ENCODE data around the gene RSPO1. TPM values are rescaled to one million over a fixed set of nuclear protein-coding genes. Genes with fewer than 3 reads are reported as not detected.
"Not testable (repeated sequence)": the region's sequence is repeated elsewhere in the genome, so short reads cannot be mapped to it uniquely, and the experiment has no call there.

RSPO1 gene
- total RNA-seq, 2 donors from 2014 or later, result not detected

GRCh38 chr1:37593726-37594125 is 41.0 kb downstream of the RSPO1 start:
- H3K9me3 ChIP-seq (ENCODE audit: control insufficient read depth, low read length), result no peaks in the 10 kb centered on the region
- H3K27me3 ChIP-seq (ENCODE audit: control insufficient read depth, insufficient read depth, low read length, poor library complexity, severe bottlenecking), result peaks cover 15% of the 10 kb centered on the region
- H3K9ac ChIP-seq (ENCODE audit: extremely low read depth, low read length, poor library complexity, severe bottlenecking), result no peak overlapping the region
- no peak for TF ChIP-seq CTCF (conservative IDR thresholded peaks at IDR 0.05)
- Mint-ChIP-seq H3K27me3 (ENCODE audit: insufficient read depth) (peaks cover 11% of the 10 kb centered on the region), H3K9me3 (no peaks in the 10 kb centered on the region), H3K36me3 (ENCODE audit: low read depth) (peaks cover 30% of the 10 kb centered on the region), H3K4me1 (peaks cover 6% of the 10 kb centered on the region), H3K4me3 (no peak overlapping the region), H3K27ac (no peak overlapping the region)
- peaks cover 46% of the 10 kb centered on the region for H3K36me3 ChIP-seq (ENCODE audit: control insufficient read depth, insufficient read depth, low read length)
- no peak for DNase-seq
- H3K4me1 ChIP-seq (ENCODE audit: control insufficient read depth, insufficient read depth, low read length), result no peaks in the 10 kb centered on the region
- H3K27ac ChIP-seq (ENCODE audit: low read depth, low read length), result no peak overlapping the region
- peak overlapping the region; percentile 5 for H3K4me3 ChIP-seq (ENCODE audit: low read length)
- WGBS, 2 experiments (ENCODE audit: insufficient coverage in 1 of 2, insufficient read length in 1 of 2), result 92 to 100% methylated on average over 3 to 6 of the region's 6 CpGs

- H3K4me1 Mint-ChIP-seq, result no peaks in the 10 kb centered on the region
- H3K27me3 Mint-ChIP-seq (ENCODE audit: insufficient read depth), result no peaks in the 10 kb centered on the region
- H3K9me3 Mint-ChIP-seq, result no peaks in the 10 kb centered on the region
- H3K27ac Mint-ChIP-seq, result no peak overlapping the region
- TF ChIP-seq CTCF (conservative IDR thresholded peaks at IDR 0.05), result no peak
- Histone ChIP-seq H3K27me3 (ENCODE audit: control insufficient read depth, insufficient read depth, low read length, poor library complexity, severe bottlenecking) (no peaks in the 10 kb centered on the region), H3K27ac (ENCODE audit: low read depth, low read length) (no peak overlapping the region), H3K4me1 (ENCODE audit: control insufficient read depth, insufficient read depth, low read length) (no peaks in the 10 kb centered on the region), H3K4me3 (ENCODE audit: low read length) (no peak overlapping the region), H3K9me3 (ENCODE audit: control insufficient read depth, low read length) (no peaks in the 10 kb centered on the region), H3K9ac (ENCODE audit: extremely low read depth, low read length, poor library complexity, severe bottlenecking) (no peak overlapping the region), H3K36me3 (ENCODE audit: control insufficient read depth, insufficient read depth, low read length) (peaks cover 87% of the 10 kb centered on the region)
- 94% methylated on average over 2 of the region's 2 CpGs; no CpG with 5 or more reads in 1 of the 2 experiments for WGBS, 2 experiments (ENCODE audit: insufficient coverage in 1 of 2, insufficient read length in 1 of 2)
- DNase-seq, result no peak
- H3K36me3 Mint-ChIP-seq (ENCODE audit: low read depth), result peaks cover 59% of the 10 kb centered on the region
- no peak overlapping the region for H3K4me3 Mint-ChIP-seq
Measured at GRCh38 chr1:37588939-37589338, 45.8 kb downstream of the RSPO1 start.

GRCh38 chr1:37584544-37584943 is 50.1 kb downstream of the RSPO1 start:
- H3K36me3 ChIP-seq (ENCODE audit: control insufficient read depth, insufficient read depth, low read length), result peaks cover 88% of the 10 kb centered on the region
- not testable (repeated sequence) for H3K27ac Mint-ChIP-seq; H3K4me1 ChIP-seq (ENCODE audit: control insufficient read depth, insufficient read depth, low read length); DNase-seq; H3K4me1 Mint-ChIP-seq; H3K9me3 Mint-ChIP-seq; H3K4me3 Mint-ChIP-seq; H3K27me3 ChIP-seq (ENCODE audit: control insufficient read depth, insufficient read depth, low read length, poor library complexity, severe bottlenecking); H3K27ac ChIP-seq (ENCODE audit: low read depth, low read length); H3K9ac ChIP-seq (ENCODE audit: extremely low read depth, low read length, poor library complexity, severe bottlenecking); H3K27me3 Mint-ChIP-seq (ENCODE audit: insufficient read depth); H3K4me3 ChIP-seq (ENCODE audit: low read length); H3K9me3 ChIP-seq (ENCODE audit: control insufficient read depth, low read length)
- 91 to 92% methylated on average over 3 to 4 of the region's 4 CpGs for WGBS, 2 experiments (ENCODE audit: insufficient coverage in 1 of 2, insufficient read length in 1 of 2)
- H3K36me3 Mint-ChIP-seq (ENCODE audit: low read depth), result peaks cover 71% of the 10 kb centered on the region

- DNase-seq, result no peak
- no peaks in the 10 kb centered on the region for H3K27me3 Mint-ChIP-seq (ENCODE audit: insufficient read depth)
- no peak overlapping the region for H3K27ac Mint-ChIP-seq
- H3K9ac ChIP-seq (ENCODE audit: extremely low read depth, low read length, poor library complexity, severe bottlenecking), result no peak overlapping the region
- H3K36me3 ChIP-seq (ENCODE audit: control insufficient read depth, insufficient read depth, low read length), result peaks cover 90% of the 10 kb centered on the region
- no peaks in the 10 kb centered on the region for H3K9me3 ChIP-seq (ENCODE audit: control insufficient read depth, low read length)
- TF ChIP-seq CTCF (conservative IDR thresholded peaks at IDR 0.05), result no peak
- H3K36me3 Mint-ChIP-seq (ENCODE audit: low read depth), result peaks cover 83% of the 10 kb centered on the region
- H3K27me3 ChIP-seq (ENCODE audit: control insufficient read depth, insufficient read depth, low read length, poor library complexity, severe bottlenecking), result no peaks in the 10 kb centered on the region
- WGBS, 2 experiments (ENCODE audit: insufficient coverage in 1 of 2, insufficient read length in 1 of 2), result 95 to 96% methylated on average over 3 to 5 of the region's 5 CpGs
- no peaks in the 10 kb centered on the region for H3K4me1 Mint-ChIP-seq
- H3K4me1 ChIP-seq (ENCODE audit: control insufficient read depth, insufficient read depth, low read length), result no peaks in the 10 kb centered on the region
- no peak overlapping the region for H3K4me3 Mint-ChIP-seq
- H3K9me3 Mint-ChIP-seq, result no peaks in the 10 kb centered on the region
- H3K4me3 ChIP-seq (ENCODE audit: low read length), result no peak overlapping the region
- no peak overlapping the region for H3K27ac ChIP-seq (ENCODE audit: low read depth, low read length)
Measured at GRCh38 chr1:37575692-37576091, 59.0 kb downstream of the RSPO1 start.

All from endodermal cell (in vitro differentiated cells).